Vagina (tissue), 2 donors: Measurements from ENCODE around the gene FOXF1. TPM values are rescaled to one million over a fixed set of nuclear protein-coding genes. Genes with fewer than 3 reads are reported as not detected.

Experiments
- DNase-seq, 2 donors: peaks; one replicate each; pipeline ENCODE4 v3.0.0-alpha.2; 2017; ENCODE audit errors: extremely low spot score in 2 of 2
- H3K27ac ChIP-seq: fragments of 200-600 bp; sonication (generic); one replicate; pipeline ENCODE4 v1.5.1; 2019
- H3K27me3 ChIP-seq: fragments of 200-600 bp; sonication (generic); one replicate; pipeline ENCODE4 v1.5.1; 2019
- H3K36me3 ChIP-seq, 2 donors: fragments of 200-600 bp; sonication (generic); one replicate each; pipeline ENCODE4 v1.5.1; 2017 to 2019
- H3K4me1 ChIP-seq: fragments of 200-600 bp; sonication (generic); one replicate; pipeline ENCODE4 v1.5.1; 2019
- H3K4me3 ChIP-seq, 2 donors: fragments of 200-600 bp; sonication (generic); 1 replicate in 1 of 2; 2 replicates in 1 of 2; pipeline ENCODE4 v1.5.1; 2016 to 2019
- H3K9me3 ChIP-seq: fragments of 200-600 bp; sonication (generic); one replicate; pipeline ENCODE4 v1.5.1; 2019
- POLR2A ChIP-seq, 2 donors: fragments of 450-650 bp; IDR thresholded peaks; one replicate each; pipeline ENCODE4 v1.6.1; 2017; ENCODE audit warnings: antibody characterized with exemption in 2 of 2, mild to moderate bottlenecking in 2 of 2, moderate library complexity in 2 of 2
- POLR2AphosphoS5 ChIP-seq, 2 donors: sonication (generic); formaldehyde crosslinking; IDR thresholded peaks; one replicate each; pipeline ENCODE4 v1.9.0; 2017; ENCODE audit warnings: antibody characterized with exemption in 2 of 2, mild to moderate bottlenecking in 2 of 2, low read depth in 1 of 2; ENCODE audit not compliant: insufficient read depth in 1 of 2
- intact Hi-C: fragments of 100-400 bp; cut with DNase I; formaldehyde crosslinking; loops from one replicate; pipeline ENCODE4 v1.15.1; 2023
- total RNA-seq: library from RNA; depleted of rRNA; stranded (reverse); fragments of >200 nt; gene quantifications from one replicate; pipeline ENCODE4 v1.2.3, GENCODE V29; 2016
- TF ChIP-seq, protein P1 (sequence below), 3 experiments: fragments of 450-650 bp in 2 of 3; fragments of 200-600 bp in 1 of 3; sonication (generic) in 1 of 3; IDR thresholded peaks; one replicate each; pipeline ENCODE4 v1.5.1; 2017 to 2019; ENCODE audit warnings: antibody characterized with exemption in 3 of 3, mild to moderate bottlenecking in 2 of 3, moderate library complexity in 2 of 3

FOXF1 gene
- total RNA-seq, 1 donor from 2014 or later: 26.0 TPM

DNA sequence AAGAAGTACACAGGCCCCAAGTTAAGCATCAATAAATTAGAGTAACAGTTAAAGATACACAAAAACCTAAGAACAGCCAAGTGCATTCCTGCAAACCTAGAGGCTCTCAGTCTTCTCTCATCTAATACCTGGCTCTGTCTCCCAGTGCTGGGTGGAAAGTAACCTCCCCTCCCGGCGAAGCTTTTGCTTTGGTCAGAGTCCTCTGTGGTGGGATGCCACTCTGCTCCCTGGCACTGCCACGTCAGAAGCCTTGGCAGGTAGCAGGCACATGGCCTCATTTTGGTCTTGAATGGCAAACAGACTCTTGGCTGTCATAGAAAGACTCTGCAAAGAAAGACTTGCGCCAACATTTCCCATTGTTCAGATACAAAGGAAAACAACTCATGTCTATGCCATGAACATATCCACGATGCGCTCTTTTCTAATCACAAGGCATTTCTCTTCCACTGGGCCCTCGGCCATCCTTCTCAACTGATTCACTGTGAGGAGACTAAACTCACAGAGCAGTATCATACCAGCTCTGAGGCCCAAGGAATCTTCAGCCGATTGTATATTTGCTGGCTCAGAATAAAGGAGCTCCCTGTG, 23.5 kb downstream of the FOXF1 start:
- H3K36me3 ChIP-seq: peaks cover 0 to 16% of the 10 kb centered on the region in 2 donors
- H3K27me3 ChIP-seq: no peaks in the 10 kb centered on the region
- no peak overlapping the region for H3K4me3 ChIP-seq
- no peaks in the 10 kb centered on the region for H3K4me1 ChIP-seq
- DNase-seq: no peak
- no peak overlapping the region for H3K27ac ChIP-seq
- TF ChIP-seq, protein P1, sequence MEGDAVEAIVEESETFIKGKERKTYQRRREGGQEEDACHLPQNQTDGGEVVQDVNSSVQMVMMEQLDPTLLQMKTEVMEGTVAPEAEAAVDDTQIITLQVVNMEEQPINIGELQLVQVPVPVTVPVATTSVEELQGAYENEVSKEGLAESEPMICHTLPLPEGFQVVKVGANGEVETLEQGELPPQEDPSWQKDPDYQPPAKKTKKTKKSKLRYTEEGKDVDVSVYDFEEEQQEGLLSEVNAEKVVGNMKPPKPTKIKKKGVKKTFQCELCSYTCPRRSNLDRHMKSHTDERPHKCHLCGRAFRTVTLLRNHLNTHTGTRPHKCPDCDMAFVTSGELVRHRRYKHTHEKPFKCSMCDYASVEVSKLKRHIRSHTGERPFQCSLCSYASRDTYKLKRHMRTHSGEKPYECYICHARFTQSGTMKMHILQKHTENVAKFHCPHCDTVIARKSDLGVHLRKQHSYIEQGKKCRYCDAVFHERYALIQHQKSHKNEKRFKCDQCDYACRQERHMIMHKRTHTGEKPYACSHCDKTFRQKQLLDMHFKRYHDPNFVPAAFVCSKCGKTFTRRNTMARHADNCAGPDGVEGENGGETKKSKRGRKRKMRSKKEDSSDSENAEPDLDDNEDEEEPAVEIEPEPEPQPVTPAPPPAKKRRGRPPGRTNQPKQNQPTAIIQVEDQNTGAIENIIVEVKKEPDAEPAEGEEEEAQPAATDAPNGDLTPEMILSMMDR (IDR thresholded peaks at IDR 0.05): no peak
- TF ChIP-seq POLR2A (IDR thresholded peaks at IDR 0.05) (no peak), POLR2AphosphoS5 (IDR thresholded peaks at IDR 0.05; ENCODE audit: insufficient read depth in 1 of 2, low read depth in 1 of 2) (no peak)
- H3K9me3 ChIP-seq: no peaks in the 10 kb centered on the region
- intact Hi-C loops: no loop called here

DNA sequence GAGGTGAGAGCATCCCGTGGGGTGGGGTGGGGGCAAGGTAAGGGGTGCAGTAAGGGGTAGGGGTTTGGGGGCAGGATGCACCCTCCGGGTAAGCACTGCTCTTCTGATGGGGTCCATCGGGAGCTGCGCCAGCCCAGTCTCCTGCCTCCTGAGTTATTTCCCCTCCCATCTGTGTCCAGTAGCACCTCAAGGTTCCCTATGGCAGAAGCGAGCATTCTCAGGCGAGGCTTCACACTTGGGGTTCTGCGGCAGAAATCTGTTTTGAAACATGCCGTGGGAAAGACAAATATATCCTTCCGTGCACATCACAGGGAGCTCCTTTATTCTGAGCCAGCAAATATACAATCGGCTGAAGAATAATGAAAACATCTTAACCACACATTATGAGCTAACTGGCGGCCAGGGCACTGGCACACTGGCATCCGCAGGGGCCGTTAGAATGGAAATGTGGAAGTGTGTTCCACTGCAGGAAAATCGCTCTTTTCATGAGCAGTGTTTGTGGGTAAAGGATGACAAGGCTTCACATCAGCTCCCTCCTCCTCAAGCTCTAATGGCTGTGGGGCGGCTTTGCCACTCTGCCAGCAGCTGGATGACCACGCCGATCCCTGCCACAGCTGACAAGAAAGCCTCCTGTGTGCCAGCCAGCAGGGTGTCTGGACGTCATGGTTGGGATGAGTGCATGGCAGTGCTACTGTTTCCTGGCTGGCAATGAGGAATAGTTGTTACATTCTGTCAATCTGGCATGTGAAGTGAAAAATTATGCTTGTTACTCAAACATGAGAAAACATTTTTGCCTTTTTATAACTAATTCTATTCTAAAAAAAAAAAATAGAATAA, 24.7 kb downstream of the FOXF1 start:
- Histone ChIP-seq H3K4me1 (no peaks in the 10 kb centered on the region), H3K9me3 (no peaks in the 10 kb centered on the region), H3K27ac (no peak overlapping the region), H3K4me3 (no peak overlapping the region), H3K36me3 (peaks cover 0 to 28% of the 10 kb centered on the region in 2 donors), H3K27me3 (no peaks in the 10 kb centered on the region)
- intact Hi-C loops: no loop called here
- TF ChIP-seq POLR2A (IDR thresholded peaks at IDR 0.05) (no peak), POLR2AphosphoS5 (IDR thresholded peaks at IDR 0.05; ENCODE audit: insufficient read depth in 1 of 2, low read depth in 1 of 2) (no peak)
- TF ChIP-seq, protein P1 (IDR thresholded peaks at IDR 0.05): no peak
- DNase-seq: no peak

DNA sequence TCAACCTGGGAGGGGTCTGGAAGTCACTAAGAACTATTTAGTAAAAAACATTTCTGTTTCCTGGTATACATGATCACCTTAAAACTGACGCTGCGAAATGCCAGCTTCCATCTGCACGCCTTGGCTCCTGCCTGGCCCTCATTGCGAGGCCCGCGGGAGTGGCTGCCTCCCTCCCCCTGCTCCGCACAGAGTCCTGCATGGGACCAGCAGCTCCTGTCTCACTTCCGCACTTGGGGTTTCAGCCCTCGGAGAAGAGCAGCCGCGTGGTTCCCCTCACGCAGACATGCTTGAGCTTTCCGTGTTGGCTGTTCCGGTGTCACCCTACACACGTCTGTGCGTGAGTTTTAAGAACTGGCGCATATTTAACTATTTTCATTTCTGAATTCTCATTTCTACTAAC, 26.3 kb downstream of the FOXF1 start:
- no peaks in the 10 kb centered on the region for H3K4me1 ChIP-seq
- H3K9me3 ChIP-seq: no peaks in the 10 kb centered on the region
- H3K36me3 ChIP-seq: peaks cover 0 to 43% of the 10 kb centered on the region in 2 donors
- TF ChIP-seq POLR2AphosphoS5 (IDR thresholded peaks at IDR 0.05; ENCODE audit: insufficient read depth in 1 of 2, low read depth in 1 of 2) (no peak), POLR2A (IDR thresholded peaks at IDR 0.05) (no peak)
- TF ChIP-seq, protein P1 (IDR thresholded peaks at IDR 0.05): no peak
- intact Hi-C loops: no loop called here
- no peak for DNase-seq
- no peak overlapping the region for H3K4me3 ChIP-seq
- no peaks in the 10 kb centered on the region for H3K27me3 ChIP-seq
- no peak overlapping the region for H3K27ac ChIP-seq

DNA sequence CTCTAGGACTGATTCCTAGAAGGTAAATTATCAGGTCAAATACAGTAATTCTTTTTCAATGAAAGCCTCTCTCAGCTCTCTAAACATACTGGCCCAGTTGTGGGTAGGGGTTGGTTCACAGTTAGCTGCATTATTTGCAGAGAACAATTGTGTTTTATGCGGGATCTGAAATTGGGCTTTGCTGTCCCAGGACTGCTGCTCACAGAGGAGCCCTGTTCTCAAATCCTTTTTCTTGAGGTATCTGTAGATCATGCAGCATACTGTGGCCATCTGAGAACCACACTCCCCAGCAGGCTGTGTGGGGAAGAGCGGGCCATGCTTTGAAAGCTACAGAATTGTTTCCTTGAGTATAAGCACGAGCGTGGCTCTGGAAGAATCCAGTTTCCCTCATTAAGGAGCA, 27.2 kb downstream of the FOXF1 start:
- Histone ChIP-seq H3K36me3 (peaks cover 0 to 52% of the 10 kb centered on the region in 2 donors), H3K27ac (no peak overlapping the region), H3K27me3 (no peaks in the 10 kb centered on the region), H3K9me3 (no peaks in the 10 kb centered on the region), H3K4me3 (no peak overlapping the region), H3K4me1 (no peaks in the 10 kb centered on the region)
- DNase-seq: no peak
- intact Hi-C loops: no loop called here
- TF ChIP-seq POLR2A (IDR thresholded peaks at IDR 0.05): no peak
- TF ChIP-seq, protein P1 (IDR thresholded peaks at IDR 0.05): no peak
- no peak for TF ChIP-seq POLR2AphosphoS5 (IDR thresholded peaks at IDR 0.05; ENCODE audit: insufficient read depth in 1 of 2, low read depth in 1 of 2)
